SH-SY5Y (cell line): ENCODE measurements around the gene TSPAN5.

Source experiments
- GATA2 ChIP-seq: IDR thresholded peaks from 2 replicates; pipeline ENCODE4 v1.6.1; 2011; ENCODE audit warnings: mild to moderate bottlenecking, low read depth, low read length
- GATA3 ChIP-seq: IDR thresholded peaks from 2 replicates; pipeline ENCODE4 v1.6.1; 2011; ENCODE audit warnings: low read depth, mild to moderate bottlenecking, low read length, moderate library complexity

DNA sequence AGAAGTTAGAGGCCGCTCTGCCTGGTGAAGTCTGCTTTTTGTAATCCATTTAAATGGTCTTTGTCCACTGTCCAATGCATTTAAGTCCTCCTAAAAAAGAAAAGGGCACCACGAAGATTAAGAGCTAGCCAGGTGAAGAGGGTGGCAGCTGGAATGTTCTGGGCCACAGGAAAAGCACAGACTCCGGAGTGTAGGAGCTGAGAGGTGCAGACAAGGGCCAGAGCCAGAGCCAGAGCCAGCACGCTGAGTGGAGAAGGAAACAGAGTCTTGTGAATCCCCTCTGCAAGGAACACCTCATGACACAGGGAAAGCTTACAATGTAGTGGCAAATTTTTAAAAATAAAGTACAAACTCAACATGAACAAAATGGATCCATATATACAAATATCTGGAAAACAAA lies 83.6 kb downstream of the TSPAN5 start:
- TF ChIP-seq GATA2 (no peak), GATA3 (no peak)
